ENCODE data around the gene PLEKHB2. TPM values are rescaled to one million over a fixed set of nuclear protein-coding genes. Genes with fewer than 3 reads are reported as not detected.

PLEKHB2 gene
- total RNA-seq, 4 donors from 2014 or later: 48.6 to 116 (median 59.0) TPM

GRCh38 chr2:131105950-131106801 is 1.0 kb downstream of the PLEKHB2 start:
- TF ChIP-seq, protein P1, sequence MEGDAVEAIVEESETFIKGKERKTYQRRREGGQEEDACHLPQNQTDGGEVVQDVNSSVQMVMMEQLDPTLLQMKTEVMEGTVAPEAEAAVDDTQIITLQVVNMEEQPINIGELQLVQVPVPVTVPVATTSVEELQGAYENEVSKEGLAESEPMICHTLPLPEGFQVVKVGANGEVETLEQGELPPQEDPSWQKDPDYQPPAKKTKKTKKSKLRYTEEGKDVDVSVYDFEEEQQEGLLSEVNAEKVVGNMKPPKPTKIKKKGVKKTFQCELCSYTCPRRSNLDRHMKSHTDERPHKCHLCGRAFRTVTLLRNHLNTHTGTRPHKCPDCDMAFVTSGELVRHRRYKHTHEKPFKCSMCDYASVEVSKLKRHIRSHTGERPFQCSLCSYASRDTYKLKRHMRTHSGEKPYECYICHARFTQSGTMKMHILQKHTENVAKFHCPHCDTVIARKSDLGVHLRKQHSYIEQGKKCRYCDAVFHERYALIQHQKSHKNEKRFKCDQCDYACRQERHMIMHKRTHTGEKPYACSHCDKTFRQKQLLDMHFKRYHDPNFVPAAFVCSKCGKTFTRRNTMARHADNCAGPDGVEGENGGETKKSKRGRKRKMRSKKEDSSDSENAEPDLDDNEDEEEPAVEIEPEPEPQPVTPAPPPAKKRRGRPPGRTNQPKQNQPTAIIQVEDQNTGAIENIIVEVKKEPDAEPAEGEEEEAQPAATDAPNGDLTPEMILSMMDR (IDR thresholded peaks at IDR 0.05; ENCODE audit: low read depth): no peak

DNA sequence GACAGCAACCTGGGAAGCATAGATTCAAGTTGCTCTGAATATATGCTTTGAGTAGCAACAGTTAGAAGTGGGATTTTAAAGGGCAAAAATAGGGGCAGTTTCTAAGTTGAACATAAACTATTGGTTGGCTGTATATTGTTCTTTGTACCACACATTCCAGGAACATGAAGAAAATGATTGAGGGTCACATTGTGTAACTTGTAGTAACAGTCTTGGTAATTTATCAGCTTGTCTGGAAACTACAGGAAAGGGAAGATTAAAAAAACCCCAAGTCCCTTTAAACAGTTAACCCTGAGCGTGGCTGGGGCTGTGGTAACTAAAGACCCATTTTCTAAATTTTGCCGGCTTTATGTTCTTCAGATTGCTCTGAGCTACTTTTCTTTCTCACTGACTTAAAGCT is 7.4 kb downstream of the PLEKHB2 start:
- TF ChIP-seq, protein P1 (IDR thresholded peaks at IDR 0.05; ENCODE audit: low read depth): no peak

GRCh38 chr2:131113566-131114227 is 8.6 kb downstream of the PLEKHB2 start:
- TF ChIP-seq, protein P1 (IDR thresholded peaks at IDR 0.05; ENCODE audit: low read depth): no peak

- TF ChIP-seq, protein P1 (IDR thresholded peaks at IDR 0.05; ENCODE audit: low read depth): no peak
Measured at GRCh38 chr2:131115752-131116151, 10.6 kb downstream of the PLEKHB2 start.

DNA sequence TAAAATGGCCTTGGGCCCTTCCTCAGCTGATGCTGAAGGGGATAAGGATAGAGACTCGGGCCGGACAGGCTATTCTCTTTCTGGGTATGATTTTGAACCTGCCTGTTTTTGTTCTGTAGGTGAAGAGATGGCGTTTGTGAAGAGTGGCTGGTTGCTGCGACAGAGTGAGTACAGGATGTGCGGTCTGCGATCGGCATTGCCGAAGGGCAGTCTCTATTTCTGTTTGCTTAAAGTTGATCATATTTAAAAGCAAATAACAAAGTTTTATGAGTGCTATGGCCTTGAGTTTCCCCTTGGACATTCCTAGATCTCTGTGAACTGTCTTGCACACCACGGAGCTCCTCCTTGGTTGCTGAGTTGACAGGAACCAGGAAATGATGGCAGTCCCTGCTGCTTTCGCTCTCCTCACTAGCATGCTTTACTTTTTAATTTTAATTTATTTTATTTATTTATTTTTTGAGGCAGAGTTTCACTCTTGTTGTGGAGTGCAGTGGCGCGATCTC is 15.7 kb downstream of the PLEKHB2 start:
- TF ChIP-seq, protein P1 (IDR thresholded peaks at IDR 0.05; ENCODE audit: low read depth): no peak

- TF ChIP-seq, protein P1 (IDR thresholded peaks at IDR 0.05; ENCODE audit: low read depth): no peak
Measured at GRCh38 chr2:131121464-131121863, 16.3 kb downstream of the PLEKHB2 start.

DNA sequence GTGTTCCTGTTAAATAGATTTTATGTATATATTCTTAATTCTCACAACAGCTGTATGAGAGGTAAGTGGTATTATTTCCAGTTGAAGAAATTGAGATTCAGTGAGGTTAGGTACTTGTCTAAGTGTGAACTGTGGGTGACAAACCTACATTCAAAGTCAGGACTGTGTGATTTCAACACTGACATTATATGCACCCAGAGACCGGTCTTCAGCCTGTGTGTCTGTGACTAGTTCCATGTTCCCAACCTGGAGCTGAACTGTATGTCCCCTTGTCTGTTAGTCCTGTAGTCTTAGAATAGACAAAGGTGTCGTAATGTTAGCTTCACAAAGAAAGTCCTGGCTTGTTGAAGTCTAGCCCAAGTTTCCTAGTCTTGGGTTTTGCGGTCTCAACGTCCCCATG is 17.4 kb downstream of the PLEKHB2 start:
- TF ChIP-seq, protein P1 (IDR thresholded peaks at IDR 0.05; ENCODE audit: low read depth): no peak
